ENCODE measurements around the gene ALCAM.

ALCAM gene

GRCh38 chr3:105458518-105459215 lies 92.0 kb downstream of the ALCAM start:
- Mint-ChIP-seq H3K27me3 (peaks cover 2% of the 10 kb centered on the region), H3K4me1 (no peaks in the 10 kb centered on the region), H3K36me3 (ENCODE audit: low read depth) (no peaks in the 10 kb centered on the region), H3K4me3 (no peak overlapping the region), H3K27ac (no peak overlapping the region), H3K9me3 (no peaks in the 10 kb centered on the region)
- ATAC-seq (no peak), DNase-seq (no peak)

- no peak for DNase-seq
- H3K27ac Mint-ChIP-seq, result no peak overlapping the region
- no peaks in the 10 kb centered on the region for H3K36me3 Mint-ChIP-seq (ENCODE audit: low read depth)
- H3K4me1 Mint-ChIP-seq, result no peaks in the 10 kb centered on the region
- no peaks in the 10 kb centered on the region for H3K9me3 Mint-ChIP-seq
- H3K27me3 Mint-ChIP-seq, result peaks cover 2% of the 10 kb centered on the region
- no peak for ATAC-seq
- H3K4me3 Mint-ChIP-seq, result no peak overlapping the region
Observed at GRCh38 chr3:105459566-105460290, 93.0 kb downstream of the ALCAM start.

GRCh38 chr3:105463620-105464019 lies 96.9 kb downstream of the ALCAM start:
- Mint-ChIP-seq H3K4me1 (no peaks in the 10 kb centered on the region), H3K27ac (no peak overlapping the region), H3K9me3 (no peaks in the 10 kb centered on the region), H3K36me3 (ENCODE audit: low read depth) (no peaks in the 10 kb centered on the region), H3K4me3 (no peak overlapping the region), H3K27me3 (peaks cover 2% of the 10 kb centered on the region)
- ATAC-seq (no peak), DNase-seq (no peak)

- ATAC-seq, result no peak
- H3K27me3 Mint-ChIP-seq, result peaks cover 2% of the 10 kb centered on the region
- no peak overlapping the region for H3K4me3 Mint-ChIP-seq
- DNase-seq, result no peak
- H3K36me3 Mint-ChIP-seq (ENCODE audit: low read depth), result no peaks in the 10 kb centered on the region
- no peak overlapping the region for H3K27ac Mint-ChIP-seq
- H3K4me1 Mint-ChIP-seq, result no peaks in the 10 kb centered on the region
- no peaks in the 10 kb centered on the region for H3K9me3 Mint-ChIP-seq
Observed at GRCh38 chr3:105465251-105465853, 98.6 kb downstream of the ALCAM start.

- ATAC-seq, result no peak
- no peaks in the 10 kb centered on the region for H3K4me1 Mint-ChIP-seq
- DNase-seq, result no peak
- H3K9me3 Mint-ChIP-seq, result no peaks in the 10 kb centered on the region
- no peak overlapping the region for H3K4me3 Mint-ChIP-seq
- no peaks in the 10 kb centered on the region for H3K36me3 Mint-ChIP-seq (ENCODE audit: low read depth)
- H3K27ac Mint-ChIP-seq, result no peak overlapping the region
- H3K27me3 Mint-ChIP-seq, result peaks cover 2% of the 10 kb centered on the region
Observed at GRCh38 chr3:105466072-105466471, 99.4 kb downstream of the ALCAM start.

- H3K4me3 Mint-ChIP-seq, result no peak overlapping the region
- no peaks in the 10 kb centered on the region for H3K36me3 Mint-ChIP-seq (ENCODE audit: low read depth)
- DNase-seq (no peak), ATAC-seq (no peak)
- no peaks in the 10 kb centered on the region for H3K4me1 Mint-ChIP-seq
- no peak overlapping the region for H3K27ac Mint-ChIP-seq
- H3K27me3 Mint-ChIP-seq, result peaks cover 2% of the 10 kb centered on the region
- H3K9me3 Mint-ChIP-seq, result no peaks in the 10 kb centered on the region
Observed at GRCh38 chr3:105466495-105467404, 100.0 kb downstream of the ALCAM start.

- DNase-seq (no peak), ATAC-seq (no peak)
- Mint-ChIP-seq H3K9me3 (no peaks in the 10 kb centered on the region), H3K27me3 (no peaks in the 10 kb centered on the region), H3K36me3 (ENCODE audit: low read depth) (no peaks in the 10 kb centered on the region), H3K27ac (no peak overlapping the region), H3K4me1 (peaks cover 8% of the 10 kb centered on the region), H3K4me3 (no peak overlapping the region)
Observed at GRCh38 chr3:105470851-105471250, 104.1 kb downstream of the ALCAM start.

- peak; percentile 61 for ATAC-seq
- DNase-seq, result no peak
Observed at GRCh38 chr3:105473521-105474223, 107.0 kb downstream of the ALCAM start.

GRCh38 chr3:105480768-105481167 lies 114.1 kb downstream of the ALCAM start:
- ATAC-seq (no peak), DNase-seq (no peak)
- Mint-ChIP-seq H3K27me3 (no peaks in the 10 kb centered on the region), H3K36me3 (ENCODE audit: low read depth) (no peaks in the 10 kb centered on the region), H3K4me1 (no peaks in the 10 kb centered on the region), H3K27ac (no peak overlapping the region), H3K4me3 (no peak overlapping the region), H3K9me3 (peaks cover 3% of the 10 kb centered on the region)

More at GRCh38 chr3:105473521-105474223, 107.0 kb downstream of the ALCAM start:
- no peaks in the 10 kb centered on the region for H3K36me3 Mint-ChIP-seq (ENCODE audit: low read depth)
- peaks cover 3% of the 10 kb centered on the region for H3K9me3 Mint-ChIP-seq
- H3K4me1 Mint-ChIP-seq, result peaks cover 8% of the 10 kb centered on the region
- no peaks in the 10 kb centered on the region for H3K27me3 Mint-ChIP-seq
- H3K27ac Mint-ChIP-seq, result no peak overlapping the region
- H3K4me3 Mint-ChIP-seq, result no peak overlapping the region

GRCh38 chr3:105483476-105483875 lies 116.8 kb downstream of the ALCAM start:
- H3K4me3 Mint-ChIP-seq, result no peak overlapping the region
- H3K9me3 Mint-ChIP-seq, result peaks cover 9% of the 10 kb centered on the region
- DNase-seq, result no peak
- no peaks in the 10 kb centered on the region for H3K36me3 Mint-ChIP-seq (ENCODE audit: low read depth)
- H3K27ac Mint-ChIP-seq, result no peak overlapping the region
- no peaks in the 10 kb centered on the region for H3K4me1 Mint-ChIP-seq
- H3K27me3 Mint-ChIP-seq, result no peaks in the 10 kb centered on the region
- no peak for ATAC-seq

- H3K27me3 Mint-ChIP-seq, result no peaks in the 10 kb centered on the region
- H3K27ac Mint-ChIP-seq, result no peak overlapping the region
- H3K9me3 Mint-ChIP-seq, result peaks cover 28% of the 10 kb centered on the region
- H3K36me3 Mint-ChIP-seq (ENCODE audit: low read depth), result peaks cover 15% of the 10 kb centered on the region
- no peak for DNase-seq
- no peaks in the 10 kb centered on the region for H3K4me1 Mint-ChIP-seq
- ATAC-seq, result no peak
- no peak overlapping the region for H3K4me3 Mint-ChIP-seq
Observed at GRCh38 chr3:105490045-105490444, 123.3 kb downstream of the ALCAM start.

- peaks cover 20% of the 10 kb centered on the region for H3K9me3 Mint-ChIP-seq
Observed at GRCh38 chr3:105493305-105493892, 126.7 kb downstream of the ALCAM start.

GRCh38 chr3:105495021-105495420 lies 128.3 kb downstream of the ALCAM start:
- no peak overlapping the region for H3K27ac Mint-ChIP-seq
- no peaks in the 10 kb centered on the region for H3K27me3 Mint-ChIP-seq
- no peaks in the 10 kb centered on the region for H3K4me1 Mint-ChIP-seq
- peaks cover 16% of the 10 kb centered on the region for H3K36me3 Mint-ChIP-seq (ENCODE audit: low read depth)
- DNase-seq (no peak), ATAC-seq (no peak)
- H3K4me3 Mint-ChIP-seq, result no peak overlapping the region
- H3K9me3 Mint-ChIP-seq, result peaks cover 15% of the 10 kb centered on the region

More at GRCh38 chr3:105493305-105493892, 126.7 kb downstream of the ALCAM start:
- Mint-ChIP-seq H3K27ac (no peak overlapping the region), H3K4me3 (no peak overlapping the region), H3K27me3 (no peaks in the 10 kb centered on the region), H3K4me1 (no peaks in the 10 kb centered on the region), H3K36me3 (ENCODE audit: low read depth) (peaks cover 16% of the 10 kb centered on the region)
- ATAC-seq (no peak), DNase-seq (no peak)

Measured in activated naive CD8-positive, alpha-beta T cell treated with anti-CD3 and anti-CD28 coated beads, Interleukin-2, amount 50 U/mL, for 24 hours (primary cell).